Mesenchymal stem cell (in vitro differentiated cells and primary cell): Measurements from ENCODE around the gene SIGLEC1.

ENCODE experiments used
- DNase-seq: peaks from one replicate; pipeline ENCODE4 v3.0.0-alpha.2; 2013
- H2AFZ ChIP-seq: one replicate; pipeline ENCODE4 v1.6.1; 2013; ENCODE audit warnings: low read depth, mild to moderate bottlenecking, control low read depth, inconsistent platforms, low read length, moderate library complexity
- H2AK5ac ChIP-seq: 2 replicates; pipeline ENCODE4 v1.6.1; 2013; ENCODE audit warnings: low read length, moderate library complexity, mild to moderate bottlenecking, inconsistent platforms; ENCODE audit not compliant: severe bottlenecking
- H2BK120ac ChIP-seq: one replicate; pipeline ENCODE4 v1.6.1; 2013; ENCODE audit warnings: low read depth, mild to moderate bottlenecking, inconsistent platforms, low read length, moderate library complexity
- H2BK12ac ChIP-seq, 2 experiments: one replicate each; pipeline ENCODE4 v1.6.1; 2013; ENCODE audit warnings: inconsistent platforms in 2 of 2, low read length in 2 of 2, mild to moderate bottlenecking in 2 of 2, moderate library complexity in 2 of 2, control low read depth in 1 of 2
- H2BK15ac ChIP-seq: one replicate; pipeline ENCODE4 v1.6.1; 2013; ENCODE audit warnings: mild to moderate bottlenecking, low read depth, inconsistent platforms; ENCODE audit not compliant: poor library complexity, severe bottlenecking
- H2BK5ac ChIP-seq: 2 replicates; pipeline ENCODE4 v1.6.1; 2013; ENCODE audit warnings: low read depth, mild to moderate bottlenecking, low read length, control low read depth, inconsistent platforms; ENCODE audit not compliant: poor library complexity, severe bottlenecking
- H3K14ac ChIP-seq, 2 experiments: one replicate each; pipeline ENCODE4 v1.6.1; 2013; ENCODE audit warnings: inconsistent platforms in 2 of 2, low read length in 2 of 2, control low read depth in 1 of 2, mild to moderate bottlenecking in 1 of 2, moderate library complexity in 1 of 2
- H3K18ac ChIP-seq, 2 experiments: one replicate each; pipeline ENCODE4 v1.6.1; 2013; ENCODE audit warnings: inconsistent platforms in 2 of 2, low read length in 2 of 2, control low read depth in 1 of 2, low read depth in 1 of 2, mild to moderate bottlenecking in 1 of 2
- H3K23ac ChIP-seq, 2 experiments: one replicate each; pipeline ENCODE4 v1.6.1; 2013; ENCODE audit warnings: inconsistent platforms in 2 of 2, low read length in 2 of 2, mild to moderate bottlenecking in 2 of 2, moderate library complexity in 2 of 2, control low read depth in 1 of 2
- H3K27ac ChIP-seq: 2 replicates; pipeline ENCODE4 v1.5.1; 2013; ENCODE audit warnings: mild to moderate bottlenecking, moderate library complexity, low read length, control low read depth, inconsistent platforms; ENCODE audit not compliant: poor library complexity, severe bottlenecking
- H3K27me3 ChIP-seq, 2 experiments: 2 replicates each; pipeline versions ENCODE4 v1.6.1 to v1.7.0; 2013; ENCODE audit warnings: low read length in 2 of 2, mild to moderate bottlenecking in 2 of 2, moderate library complexity in 2 of 2, control low read depth in 1 of 2, inconsistent platforms in 1 of 2; ENCODE audit not compliant: control insufficient read depth in 1 of 2, insufficient read depth in 1 of 2
- H3K36me3 ChIP-seq, 2 experiments: 2 replicates each; pipeline versions ENCODE4 v1.6.1 to v1.7.0; 2013; ENCODE audit warnings: low read length in 2 of 2, control low read depth in 1 of 2, inconsistent platforms in 1 of 2, low read depth in 1 of 2, mild to moderate bottlenecking in 1 of 2; ENCODE audit not compliant: insufficient read depth in 2 of 2, control insufficient read depth in 1 of 2
- H3K4ac ChIP-seq, 2 experiments: one replicate each; pipeline ENCODE4 v1.6.1; 2013; ENCODE audit warnings: inconsistent platforms in 2 of 2, low read length in 2 of 2, mild to moderate bottlenecking in 2 of 2, moderate library complexity in 2 of 2, control low read depth in 1 of 2, low read depth in 1 of 2
- H3K4me1 ChIP-seq: 2 replicates; pipeline ENCODE4 v1.6.1; 2013; ENCODE audit warnings: low read depth, low read length, control low read depth; ENCODE audit not compliant: control insufficient read depth, insufficient read depth
- H3K4me2 ChIP-seq: 2 replicates; pipeline ENCODE4 v1.6.1; 2013; ENCODE audit warnings: low read length, mild to moderate bottlenecking, inconsistent platforms; ENCODE audit not compliant: poor library complexity, severe bottlenecking
- H3K4me3 ChIP-seq, 2 experiments: 2 replicates each; pipeline versions ENCODE4 v1.5.1 to v1.7.0; 2013; ENCODE audit warnings: low read length in 2 of 2, mild to moderate bottlenecking in 2 of 2, control low read depth in 1 of 2, low read depth in 1 of 2; ENCODE audit not compliant: insufficient read depth in 1 of 2
- H3K79me1 ChIP-seq: replicated peaks from 2 replicates; pipeline ENCODE4 v1.6.1; 2013; ENCODE audit warnings: mild to moderate bottlenecking, control low read depth, low read length, inconsistent platforms; ENCODE audit not compliant: poor library complexity, severe bottlenecking
- H3K9ac ChIP-seq: 2 replicates; pipeline ENCODE4 v1.7.0; 2013; ENCODE audit warnings: mild to moderate bottlenecking, low read length, moderate library complexity
- H3K9me3 ChIP-seq: 2 replicates; pipeline ENCODE4 v1.7.0; 2013; ENCODE audit warnings: mild to moderate bottlenecking, low read length; ENCODE audit not compliant: control insufficient read depth
- H4K8ac ChIP-seq: one replicate; pipeline ENCODE4 v1.6.1; 2013; ENCODE audit warnings: inconsistent platforms, mild to moderate bottlenecking, low read length, moderate library complexity
- H4K91ac ChIP-seq: one replicate; pipeline ENCODE4 v1.6.1; 2013; ENCODE audit warnings: mild to moderate bottlenecking, low read length, inconsistent platforms
- WGBS: methylation state at CpG from one replicate; pipeline ENCODE4 v1.1.7; 2013; ENCODE audit warnings: mixed read lengths; 5-methylcytosine and 5-hydroxymethylcytosine counted together

SIGLEC1 gene

DNA sequence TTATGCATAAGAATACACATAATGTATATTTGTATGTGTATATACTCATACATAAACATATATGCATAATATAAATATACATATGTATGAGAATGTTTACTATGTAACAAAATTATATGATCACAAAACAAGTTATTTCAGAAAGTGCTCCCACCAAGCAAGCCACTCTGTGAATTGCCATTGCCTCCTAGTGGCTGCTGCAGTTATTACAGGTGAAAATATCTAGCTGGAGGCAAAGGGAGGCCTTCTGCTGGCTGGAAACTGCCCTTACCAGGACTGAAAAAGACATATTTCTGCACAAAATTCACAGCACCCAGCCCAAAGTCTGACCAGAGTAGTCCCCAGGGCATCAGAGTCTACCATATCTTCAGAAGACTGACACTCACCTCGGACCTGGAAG lies 16.2 kb downstream of the SIGLEC1 start:
- peaks cover 2 to 10% of the 10 kb centered on the region in 2 experiments for H3K27me3 ChIP-seq
- no peaks in the 10 kb centered on the region for H3K79me1 ChIP-seq
- H2AFZ ChIP-seq, result no peak overlapping the region
- no peak overlapping the region for H3K23ac ChIP-seq
- no peak overlapping the region for H3K4me2 ChIP-seq
- no peak overlapping the region for H2BK15ac ChIP-seq
- H3K9ac ChIP-seq, result no peak overlapping the region
- H3K4ac ChIP-seq, result no peak overlapping the region
- no peak overlapping the region for H4K8ac ChIP-seq
- H3K14ac ChIP-seq, result no peak overlapping the region
- H2BK120ac ChIP-seq, result no peak overlapping the region
- no peak overlapping the region for H3K27ac ChIP-seq
- H3K4me3 ChIP-seq, result no peak overlapping the region
- H3K9me3 ChIP-seq, result peaks cover 4% of the 10 kb centered on the region
- H3K18ac ChIP-seq, result no peak overlapping the region
- no peak for DNase-seq
- H4K91ac ChIP-seq, result no peak overlapping the region
- H2BK12ac ChIP-seq, result no peak overlapping the region
- H2AK5ac ChIP-seq, result no peak overlapping the region
- no peaks in the 10 kb centered on the region for H3K4me1 ChIP-seq
- WGBS, result 93% methylated on average over 1 of the region's 1 CpG
- no peaks in the 10 kb centered on the region for H3K36me3 ChIP-seq
- H2BK5ac ChIP-seq, result no peak overlapping the region

DNA sequence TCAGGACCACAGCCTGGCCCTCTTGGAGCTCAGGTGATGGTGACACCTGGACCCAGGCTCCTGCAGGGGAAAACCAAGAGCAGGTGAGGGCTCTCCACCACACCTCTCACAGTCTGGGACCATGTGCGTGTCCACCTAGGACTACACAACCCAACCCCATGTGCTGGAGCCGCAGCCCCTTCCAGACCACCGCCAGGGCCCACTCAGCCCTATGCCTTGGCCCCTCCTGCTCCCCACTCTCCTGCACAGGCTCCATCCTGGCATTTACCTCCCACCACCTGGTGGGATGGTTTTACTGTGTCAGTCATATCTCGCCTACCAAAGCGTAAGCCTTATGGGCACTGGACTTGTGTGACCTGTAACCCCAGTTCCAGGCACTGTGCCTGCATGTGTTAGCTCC lies 17.5 kb downstream of the SIGLEC1 start:
- no peak overlapping the region for H2BK5ac ChIP-seq
- no peaks in the 10 kb centered on the region for H3K79me1 ChIP-seq
- H3K4me2 ChIP-seq, result no peak overlapping the region
- H3K36me3 ChIP-seq, result no peaks in the 10 kb centered on the region
- no peak overlapping the region for H3K14ac ChIP-seq
- no peak for DNase-seq
- H2AFZ ChIP-seq, result no peak overlapping the region
- no peak overlapping the region for H3K27ac ChIP-seq
- no peak overlapping the region for H3K4me3 ChIP-seq
- 88% methylated on average over 5 of the region's 5 CpGs for WGBS
- no peak overlapping the region for H3K23ac ChIP-seq
- H3K4me1 ChIP-seq, result no peaks in the 10 kb centered on the region
- H2BK12ac ChIP-seq, result no peak overlapping the region
- H4K8ac ChIP-seq, result no peak overlapping the region
- no peak overlapping the region for H4K91ac ChIP-seq
- no peak overlapping the region for H2BK15ac ChIP-seq
- no peak overlapping the region for H3K9ac ChIP-seq
- H3K9me3 ChIP-seq, result peaks cover 4% of the 10 kb centered on the region
- peaks cover 0 to 9% of the 10 kb centered on the region in 2 experiments for H3K27me3 ChIP-seq
- H3K18ac ChIP-seq, result no peak overlapping the region
- H2AK5ac ChIP-seq, result no peak overlapping the region
- no peak overlapping the region for H3K4ac ChIP-seq
- no peak overlapping the region for H2BK120ac ChIP-seq

DNA sequence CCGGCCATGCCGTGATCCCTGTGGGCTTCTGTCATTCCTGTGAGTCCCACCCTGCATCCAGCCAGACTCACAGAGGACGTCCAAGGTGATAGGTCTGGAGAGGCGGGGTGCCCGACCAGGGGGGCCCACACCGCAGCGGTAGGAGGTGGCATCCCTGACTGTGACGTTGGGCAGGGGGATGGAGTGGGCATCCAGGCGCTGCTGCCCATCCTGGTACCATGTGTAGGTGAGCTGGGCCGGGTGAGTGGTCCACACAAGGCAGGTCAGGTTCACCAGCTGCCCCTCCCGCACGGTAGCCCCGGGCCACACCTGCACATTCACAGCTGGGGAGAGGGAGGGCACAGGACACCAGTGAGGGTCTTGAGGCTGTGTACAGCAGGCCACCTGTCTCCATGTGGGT lies 19.0 kb downstream of the SIGLEC1 start:
- Histone ChIP-seq H3K4me3 (peak overlapping the region in 1 of 2 experiments; percentile 31), H3K4me2 (no peak overlapping the region), H3K27ac (no peak overlapping the region), H2AFZ (no peak overlapping the region), H3K18ac (no peak overlapping the region), H3K23ac (no peak overlapping the region), H3K4ac (no peak overlapping the region), H4K91ac (no peak overlapping the region), H3K79me1 (no peaks in the 10 kb centered on the region), H4K8ac (no peak overlapping the region), H3K9ac (no peak overlapping the region), H2BK5ac (no peak overlapping the region), H3K14ac (peak overlapping the region in 1 of 2 experiments; percentile 30), H3K9me3 (peaks cover 4% of the 10 kb centered on the region), H2AK5ac (no peak overlapping the region), H3K36me3 (no peaks in the 10 kb centered on the region), H3K27me3 (peaks cover 0 to 9% of the 10 kb centered on the region in 2 experiments), H2BK12ac (no peak overlapping the region), H2BK15ac (no peak overlapping the region), H2BK120ac (no peak overlapping the region), H3K4me1 (no peaks in the 10 kb centered on the region)
- 87% methylated on average over 13 of the region's 13 CpGs for WGBS
- DNase-seq, result no peak

DNA sequence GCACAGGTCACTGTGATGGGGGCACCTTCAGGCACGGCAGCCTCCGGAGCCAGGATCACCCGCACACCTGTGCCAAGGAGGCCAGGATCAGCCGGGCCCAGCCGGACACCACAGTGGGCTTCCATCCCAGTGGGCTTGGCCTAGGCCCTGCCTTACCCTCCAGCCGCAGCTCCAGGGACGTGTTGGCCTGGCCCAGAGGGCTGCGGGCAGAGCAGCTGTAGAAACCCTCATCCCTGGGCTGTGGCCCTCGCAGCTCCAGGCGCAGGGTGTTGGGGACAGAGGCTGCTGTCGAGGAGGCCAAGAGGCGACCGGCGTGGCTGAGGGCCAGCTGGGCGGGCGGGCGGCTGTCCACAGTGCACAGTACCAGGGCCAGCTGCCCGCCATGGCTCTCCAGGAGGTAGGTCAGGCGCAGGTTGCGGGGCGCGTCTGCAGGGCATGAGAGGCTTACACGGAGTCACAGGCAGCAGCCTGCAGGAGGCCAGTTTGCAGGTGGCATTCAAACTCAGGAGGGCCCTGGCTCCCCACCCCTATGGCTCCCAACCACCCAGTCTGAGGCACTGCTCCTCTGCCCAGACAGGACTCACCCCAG lies 19.6 kb downstream of the SIGLEC1 start:
- Histone ChIP-seq H4K8ac (no peak overlapping the region), H4K91ac (no peak overlapping the region), H3K36me3 (no peaks in the 10 kb centered on the region), H2BK5ac (no peak overlapping the region), H3K14ac (no peak overlapping the region), H3K79me1 (no peaks in the 10 kb centered on the region), H3K4ac (no peak overlapping the region), H3K9me3 (peaks cover 4% of the 10 kb centered on the region), H3K9ac (no peak overlapping the region), H2BK12ac (no peak overlapping the region), H3K4me2 (no peak overlapping the region), H3K4me3 (no peak overlapping the region), H2BK15ac (no peak overlapping the region), H3K27me3 (peaks cover 0 to 9% of the 10 kb centered on the region in 2 experiments), H3K18ac (no peak overlapping the region), H3K27ac (no peak overlapping the region), H3K4me1 (no peaks in the 10 kb centered on the region), H2AK5ac (no peak overlapping the region), H2AFZ (no peak overlapping the region), H2BK120ac (no peak overlapping the region), H3K23ac (no peak overlapping the region)
- no peak for DNase-seq
- 93% methylated on average over 23 of the region's 23 CpGs for WGBS
